Brain microvascular endothelial cell (primary cell): ENCODE results near the gene TNFRSF8.

Source experiments
- DNase-seq: peaks from one replicate; pipeline ENCODE4 v3.0.0-alpha.2; 2020
- H3K27ac ChIP-seq: fragments of 250-450 bp; sonication (Bioruptor Pico); 2 replicates; pipeline ENCODE4 v1.5.1; 2020; ENCODE audit warnings: mild to moderate bottlenecking, moderate library complexity
- H3K27me3 ChIP-seq: fragments of 250-450 bp; sonication (Bioruptor Pico); replicated peaks from 2 replicates; pipeline ENCODE4 v1.5.1; 2020; ENCODE audit warnings: mild to moderate bottlenecking
- H3K36me3 ChIP-seq: fragments of 250-450 bp; sonication (Bioruptor Pico); replicated peaks from 2 replicates; pipeline ENCODE4 v1.5.1; 2020; ENCODE audit warnings: mild to moderate bottlenecking
- H3K4me3 ChIP-seq: 2 replicates; pipeline ENCODE4 v1.5.1; 2011; ENCODE audit warnings: low read depth, mild to moderate bottlenecking, control low read depth, low read length, moderate library complexity
- CTCF ChIP-seq: IDR thresholded peaks from 2 replicates; pipeline ENCODE4 v1.5.1; 2011; ENCODE audit warnings: low read depth, mild to moderate bottlenecking, moderate library complexity, low read length, control low read depth, inconsistent platforms; ENCODE audit errors: missing control alignments
- in situ Hi-C: cut with HindIII; loops from 2 replicates; pipeline ENCODE4 v1.10.0; 2017; ENCODE audit warnings: low sequenced_read_pairs, low pct_ligation_motif_present

Gene TNFRSF8

GRCh38 chr1:12114340-12114683, 51.2 kb downstream of the TNFRSF8 start:
- H3K4me3 ChIP-seq = no peak overlapping the region
- H3K27me3 ChIP-seq = no peaks in the 10 kb centered on the region
- DNase-seq = no peak
- no peaks in the 10 kb centered on the region for H3K36me3 ChIP-seq
- in situ Hi-C loops = no loop called here
- no peak overlapping the region for H3K27ac ChIP-seq
- TF ChIP-seq CTCF = no peak

- no peak overlapping the region for H3K4me3 ChIP-seq
- H3K27ac ChIP-seq = no peak overlapping the region
- no peaks in the 10 kb centered on the region for H3K27me3 ChIP-seq
- in situ Hi-C loops = no loop called here
- TF ChIP-seq CTCF = no peak
- DNase-seq = no peak
- no peaks in the 10 kb centered on the region for H3K36me3 ChIP-seq
These were observed 51.8 kb downstream of the TNFRSF8 start for GRCh38 chr1:12114916-12115315.

- DNase-seq = peak; percentile 21
- Histone ChIP-seq H3K4me3 (no peak overlapping the region), H3K27ac (no peak overlapping the region), H3K27me3 (peaks cover 6% of the 10 kb centered on the region), H3K36me3 (no peaks in the 10 kb centered on the region)
- no peak for TF ChIP-seq CTCF
- in situ Hi-C loops = no loop called here
These were observed 58.3 kb downstream of the TNFRSF8 start for GRCh38 chr1:12121212-12122003.

GRCh38 chr1:12123172-12123571, 60.1 kb downstream of the TNFRSF8 start:
- H3K27me3 ChIP-seq = peaks cover 6% of the 10 kb centered on the region
- in situ Hi-C loops = no loop called here
- DNase-seq = no peak
- TF ChIP-seq CTCF = no peak
- H3K4me3 ChIP-seq = no peak overlapping the region
- no peak overlapping the region for H3K27ac ChIP-seq
- H3K36me3 ChIP-seq = no peaks in the 10 kb centered on the region

- H3K4me3 ChIP-seq = no peak overlapping the region
- peaks cover 6% of the 10 kb centered on the region for H3K27me3 ChIP-seq
- peak; percentile 94 for TF ChIP-seq CTCF
- DNase-seq = peak; percentile 57
- H3K27ac ChIP-seq = no peak overlapping the region
- H3K36me3 ChIP-seq = no peaks in the 10 kb centered on the region
- in situ Hi-C loops = no loop called here
These were observed 61.8 kb downstream of the TNFRSF8 start for GRCh38 chr1:12124693-12125421.
